Astrocyte (in vitro differentiated cells and primary cell): ENCODE data around the gene FOXD1.

ENCODE experiments used
- CTCF ChIP-seq: IDR thresholded peaks from 2 replicates; pipeline ENCODE4 v1.5.1; 2011; ENCODE audit warnings: low read depth, mild to moderate bottlenecking, inconsistent platforms, low read length, moderate library complexity; ENCODE audit not compliant: insufficient read depth
- EZH2 ChIP-seq: IDR thresholded peaks from 2 replicates; pipeline ENCODE4 v1.6.1; 2012; ENCODE audit warnings: mild to moderate bottlenecking, low read length, inconsistent platforms; ENCODE audit not compliant: insufficient read depth

- TF ChIP-seq CTCF (no peak), EZH2 (no peak)
Observed at GRCh38 chr5:73419465-73420390, 28.8 kb downstream of the FOXD1 start.
